Stimulated activated CD4-positive, alpha-beta T cell treated with anti-CD3 and anti-CD28 coated beads, Interleukin-2, amount 100 ng/mL, for 24 hours (primary cell): Measurements from ENCODE around the gene SCP2D1.
"Not testable (repeated sequence)": the region's sequence is repeated elsewhere in the genome, so short reads cannot be mapped to it uniquely, and the experiment has no call there.

Source experiments
- DNase-seq, 2 donors: peaks; one replicate each; pipeline ENCODE4 v3.0.0-alpha.2; 2020

Gene SCP2D1

GRCh38 chr20:18813483-18813882, at the start of gene SCP2D1:
Gene SCP2D1 (plus strand): TSS chr20:18813783. CDS start chr20:18813816, 33 bp downstream.
- DNase-seq, result no peak

GRCh38 chr20:18767676-18768075, 45.9 kb upstream of the SCP2D1 start:
- DNase-seq, result no peak

- DNase-seq, result no peak
Observed at GRCh38 chr20:18773566-18773965, 40.0 kb upstream of the SCP2D1 start.

GRCh38 chr20:18774207-18774606, 39.4 kb upstream of the SCP2D1 start:
- no peak for DNase-seq

DNA sequence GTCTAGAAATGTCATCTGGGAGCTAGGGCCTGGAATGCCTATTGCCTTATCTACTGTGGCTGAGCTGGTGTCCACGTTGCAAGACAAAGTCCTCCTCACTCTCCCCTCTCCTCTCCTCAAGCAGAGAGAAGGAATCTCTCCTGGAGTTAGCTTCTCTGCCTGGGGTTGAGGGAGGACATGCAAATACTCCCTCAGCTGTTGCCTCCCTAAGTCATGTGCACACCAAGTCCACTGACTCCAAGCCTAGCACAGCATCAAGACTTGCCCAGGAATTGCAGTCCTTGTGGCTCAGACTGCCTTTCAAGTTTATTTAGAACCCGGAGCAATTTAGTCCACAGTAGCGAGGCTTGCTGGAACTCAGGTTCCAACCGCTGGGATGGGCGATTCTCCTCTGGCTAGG, 38.0 kb upstream of the SCP2D1 start:
- no peak for DNase-seq

DNA sequence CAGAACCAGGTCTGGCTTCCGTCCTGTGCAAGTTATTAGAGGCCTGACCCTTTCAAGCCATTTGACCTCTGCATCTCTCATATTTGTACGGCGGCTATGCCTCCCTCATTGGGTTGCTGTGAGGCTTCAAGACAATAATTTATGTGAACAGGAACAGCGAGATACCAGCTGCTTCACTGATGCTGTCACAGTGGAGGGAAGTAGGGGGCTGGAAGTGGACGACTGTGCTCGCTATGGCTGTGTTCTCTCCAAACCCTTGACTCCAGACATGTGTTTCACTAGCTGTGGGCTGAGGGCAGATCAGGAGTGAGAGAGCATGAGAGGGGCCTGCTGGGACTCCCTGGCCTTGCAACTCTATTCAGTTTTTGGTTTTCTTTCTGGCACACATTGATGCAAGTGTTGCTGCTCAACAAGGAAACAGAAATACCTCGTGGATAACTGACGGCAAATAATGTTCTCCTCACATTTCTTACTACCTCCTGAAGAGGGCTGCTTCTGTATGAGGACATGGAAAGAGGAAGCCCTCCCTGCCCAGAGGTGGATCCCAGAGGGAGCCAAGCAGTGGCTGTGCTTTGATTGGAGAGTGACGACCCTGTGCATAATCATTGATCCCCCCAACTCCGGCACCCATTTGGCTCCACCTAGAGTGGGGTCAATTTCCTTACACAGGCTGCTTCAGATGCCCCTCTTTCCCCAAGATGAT, 34.7 kb upstream of the SCP2D1 start:
- no peak for DNase-seq

DNA sequence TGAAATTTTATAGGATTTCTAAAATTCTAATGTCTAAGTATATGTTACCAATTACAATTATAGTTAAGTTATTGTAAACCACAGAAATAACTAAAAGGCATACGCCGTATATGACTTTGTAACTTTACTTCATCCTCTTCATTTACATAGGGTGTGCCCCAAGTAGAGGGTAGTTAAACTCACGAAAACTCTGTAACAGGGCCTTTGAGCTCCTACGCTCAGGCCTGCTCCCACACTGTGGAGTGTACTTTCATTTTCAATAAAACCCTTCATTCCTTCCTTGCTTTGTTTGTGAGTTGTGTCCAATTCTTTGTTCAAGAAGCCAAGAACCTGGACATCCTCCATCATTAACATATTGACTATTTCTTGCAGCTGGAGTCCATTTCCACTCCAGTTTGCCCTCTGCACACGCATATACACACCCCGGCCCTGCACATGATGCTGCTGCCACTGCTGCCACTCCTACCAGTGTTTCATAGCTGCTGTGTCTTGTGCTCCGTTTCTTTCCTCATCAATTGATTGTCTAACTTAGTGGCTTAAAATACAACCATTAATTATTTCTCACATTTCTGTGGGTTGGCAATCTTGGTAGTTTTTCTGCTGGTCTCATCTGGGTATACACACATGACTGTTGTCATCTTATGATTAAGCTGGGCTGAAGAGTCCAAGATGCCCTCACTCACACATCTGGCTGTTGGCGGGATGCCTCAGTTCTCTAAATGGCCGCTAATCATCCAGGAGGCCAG, 33.0 kb upstream of the SCP2D1 start:
- DNase-seq, result no peak

GRCh38 chr20:18781509-18781908, 32.1 kb upstream of the SCP2D1 start:
- DNase-seq, result no peak

- no peak for DNase-seq
Observed at GRCh38 chr20:18783385-18783959, 30.1 kb upstream of the SCP2D1 start.

GRCh38 chr20:18787046-18787445, 26.5 kb upstream of the SCP2D1 start:
- DNase-seq, result not testable (repeated sequence)

DNA sequence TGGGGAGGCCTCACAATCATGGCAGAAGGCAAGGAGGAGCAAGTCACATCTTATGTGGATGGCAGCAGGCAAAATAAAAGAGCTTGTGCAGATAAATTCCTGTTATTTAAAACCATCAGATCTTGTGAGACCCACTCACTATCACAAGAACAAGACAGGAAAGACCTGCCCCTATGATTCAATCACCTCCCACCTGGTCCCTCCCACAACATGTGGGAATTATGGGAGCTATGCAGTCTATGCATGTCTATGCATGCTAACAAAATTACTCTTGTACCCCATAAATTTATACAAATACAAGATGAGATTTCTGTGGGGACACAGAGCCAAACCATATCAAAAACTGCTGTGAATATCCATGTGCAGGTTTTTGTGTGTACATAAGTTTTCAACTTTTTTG, 25.6 kb upstream of the SCP2D1 start:
- DNase-seq, result no peak

DNA sequence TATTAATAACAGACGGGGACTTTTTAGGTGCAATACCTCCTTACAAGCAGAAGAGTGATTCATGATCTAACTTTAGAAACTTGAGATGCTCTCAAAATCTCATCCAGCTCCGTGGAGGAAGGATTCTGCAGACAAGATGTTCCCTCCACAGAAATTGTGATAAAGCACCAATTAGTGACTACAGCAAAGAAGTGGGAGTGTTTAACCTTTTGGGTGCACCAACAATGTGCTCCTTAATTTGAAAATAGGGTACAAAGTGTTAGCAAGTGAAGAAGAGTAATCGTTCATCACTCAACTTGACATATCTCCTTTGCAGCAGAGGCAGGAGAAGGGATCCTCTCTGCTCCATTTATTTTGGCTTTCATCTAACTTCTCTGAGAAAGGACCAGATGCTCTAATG, 22.8 kb upstream of the SCP2D1 start:
- DNase-seq, result no peak

DNA sequence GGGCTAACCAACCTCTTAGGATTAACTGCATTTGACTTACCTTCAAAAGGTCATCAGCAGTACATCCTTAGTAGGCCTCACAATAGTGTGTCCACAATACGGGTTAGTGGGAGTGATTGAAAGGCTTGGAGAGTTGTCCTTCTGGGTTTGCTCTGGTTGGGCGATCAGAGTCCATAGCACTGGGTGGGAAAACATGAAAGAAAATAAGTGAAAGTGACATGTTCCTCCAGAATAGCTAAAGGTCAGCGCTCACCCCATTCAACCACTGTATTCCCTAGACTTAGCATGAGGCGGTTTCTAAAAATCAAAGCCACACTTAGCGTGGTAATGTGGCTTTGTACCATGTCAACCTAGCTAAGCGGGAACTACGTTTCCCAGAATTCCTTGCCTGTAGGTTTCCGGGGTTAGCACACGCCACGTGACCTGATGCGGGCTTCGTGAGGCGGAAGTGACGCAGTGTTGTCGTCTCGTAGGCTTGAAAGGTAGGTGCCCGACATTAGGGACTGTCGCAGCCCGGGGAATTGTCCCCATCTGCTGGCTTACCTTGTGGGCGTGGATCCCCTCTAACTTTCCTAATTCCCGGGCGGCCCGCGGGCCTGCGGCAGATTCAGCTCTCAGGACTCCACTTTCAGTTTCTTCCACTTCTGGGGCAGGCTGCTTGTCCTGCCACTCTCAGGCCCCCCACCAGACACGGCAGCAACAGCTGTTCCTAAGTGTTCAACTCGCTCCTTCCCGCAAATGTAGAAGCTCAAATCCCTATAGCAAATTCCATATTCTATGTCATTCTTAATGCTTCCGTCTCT, 19.8 kb upstream of the SCP2D1 start:
- peak; percentile 80 to 83 for DNase-seq

GRCh38 chr20:18794428-18794787, 19.2 kb upstream of the SCP2D1 start:
- no peak for DNase-seq

DNA sequence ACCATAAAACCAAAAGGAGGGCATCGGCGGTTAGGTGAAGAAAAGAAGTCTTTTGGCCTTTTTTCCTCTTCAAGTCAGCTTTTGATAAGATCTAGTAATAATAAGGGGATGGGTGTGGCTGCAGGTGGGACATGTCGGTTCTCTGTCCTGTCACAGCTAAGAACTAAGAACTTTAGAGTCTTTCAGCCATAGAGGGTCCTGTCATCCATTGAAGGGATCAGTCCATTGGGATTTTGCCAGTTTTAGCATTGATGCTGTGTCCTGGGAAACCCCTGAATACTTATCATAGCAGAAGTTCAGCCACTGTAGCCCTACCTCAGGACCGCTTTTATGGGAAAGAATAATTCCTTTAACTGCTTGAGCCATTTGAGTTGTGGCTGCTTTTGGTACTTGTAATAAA, 18.2 kb upstream of the SCP2D1 start:
- no peak for DNase-seq

GRCh38 chr20:18796282-18796833, 17.2 kb upstream of the SCP2D1 start:
- no peak for DNase-seq

GRCh38 chr20:18801516-18801915, 12.1 kb upstream of the SCP2D1 start:
- DNase-seq, result no peak

DNA sequence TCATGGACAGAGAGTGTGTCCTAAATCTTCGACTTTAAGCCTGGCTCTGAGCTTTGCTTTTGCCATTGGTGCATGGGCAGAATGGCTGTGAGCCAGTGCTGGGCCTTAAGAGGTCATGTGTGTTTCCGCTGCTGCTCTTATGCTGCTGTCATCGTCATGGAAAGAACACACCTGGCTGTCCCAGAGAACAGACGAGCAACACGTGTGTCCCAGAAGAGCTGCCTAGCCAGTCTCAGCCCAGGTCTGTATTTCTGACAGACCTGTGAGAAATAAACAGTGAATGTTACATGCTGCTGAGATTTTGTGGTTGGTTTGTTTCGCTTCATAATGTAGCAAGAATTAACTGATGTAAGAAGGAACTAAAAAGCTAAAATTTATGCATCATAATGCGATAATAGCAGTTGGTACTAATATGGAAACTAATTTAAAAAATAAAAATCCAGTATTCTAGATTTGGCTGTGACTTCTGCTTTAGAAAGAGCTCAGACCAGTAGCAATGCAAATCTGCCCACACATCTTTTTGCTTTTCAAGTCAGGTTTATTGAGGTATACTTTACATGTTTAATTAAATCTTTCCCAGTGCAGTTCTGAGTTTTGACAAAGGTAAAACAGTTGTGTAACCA, 11.5 kb upstream of the SCP2D1 start:
- DNase-seq, result no peak

DNA sequence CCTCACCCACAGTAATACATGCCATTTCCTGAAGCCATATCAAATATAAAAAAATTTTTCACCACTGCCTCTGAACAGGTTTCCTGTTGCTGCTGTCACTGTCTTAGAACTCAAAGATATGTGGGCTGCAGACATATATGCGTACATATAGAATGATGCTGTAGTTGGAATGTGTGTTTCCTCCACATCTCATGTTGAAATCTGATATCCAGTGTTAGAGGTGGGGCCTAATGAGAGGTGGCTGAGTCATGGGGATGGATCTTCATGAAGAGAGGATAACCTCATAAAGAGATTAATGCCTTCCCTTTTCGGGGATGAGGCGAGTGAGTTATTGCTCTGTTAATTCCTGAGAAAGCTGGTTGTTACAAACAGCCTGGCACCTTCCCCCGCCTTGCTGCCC, 7.7 kb upstream of the SCP2D1 start:
- no peak for DNase-seq

DNA sequence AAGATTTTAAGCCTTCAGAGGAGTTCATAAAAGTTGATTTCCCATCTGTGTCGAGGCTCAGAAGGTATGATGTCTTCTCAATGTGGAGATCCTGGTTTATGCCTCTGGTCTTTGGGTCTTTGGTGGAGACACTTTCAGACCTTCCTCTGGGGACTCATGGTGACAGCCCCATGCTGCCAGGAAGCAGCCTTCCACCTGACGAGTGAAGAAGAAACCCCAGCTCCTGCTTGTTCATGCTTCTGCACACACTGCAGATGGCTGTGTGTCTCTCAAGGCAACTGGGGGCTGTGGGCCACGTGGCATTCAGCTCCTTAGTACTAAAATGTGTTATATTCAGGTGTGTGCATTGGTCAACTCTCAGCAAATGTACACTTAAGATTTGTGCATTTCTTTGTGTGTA, 4.9 kb upstream of the SCP2D1 start:
- DNase-seq, result no peak

DNA sequence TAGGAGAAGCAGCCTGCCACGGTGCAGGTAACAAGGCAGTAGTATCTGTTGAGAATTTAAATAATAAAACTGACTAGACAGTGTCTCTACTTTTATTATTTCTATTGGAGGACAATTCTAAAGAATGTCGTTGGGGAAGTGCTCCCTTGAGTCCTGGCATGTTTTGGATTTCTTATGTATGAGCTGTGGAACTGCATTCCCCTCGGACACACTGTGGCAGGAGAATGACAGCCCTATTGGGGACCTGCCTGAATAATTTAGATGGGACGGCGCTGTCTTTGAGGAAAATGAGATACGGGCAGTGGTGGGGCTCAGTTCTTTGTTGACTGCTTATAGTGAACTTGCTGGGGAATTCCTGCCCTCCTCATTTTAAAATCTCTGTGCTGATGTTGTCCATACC, 2.4 kb upstream of the SCP2D1 start:
- DNase-seq, result no peak

DNA sequence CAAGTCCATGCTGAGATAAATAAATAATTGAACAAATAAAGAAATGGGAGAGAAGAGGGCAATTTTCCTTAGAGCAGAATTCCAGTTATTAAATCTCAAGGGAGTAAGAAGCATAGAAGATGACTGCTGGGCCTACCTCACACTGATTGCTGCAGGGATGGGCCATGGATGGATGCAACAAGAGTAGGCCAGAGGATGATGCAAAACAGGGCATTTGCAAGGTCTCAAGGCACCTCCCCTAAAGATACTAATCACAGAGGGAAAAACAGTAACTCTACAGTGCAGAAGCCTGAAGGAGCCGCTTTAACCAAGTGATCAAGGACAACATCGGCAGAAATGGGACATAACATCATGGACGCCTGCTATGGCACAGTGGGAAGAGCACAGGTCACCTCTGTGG, 1.7 kb upstream of the SCP2D1 start:
- no peak for DNase-seq
